ENCODE measurements around the gene NBDY. TPM values are rescaled to one million over a fixed set of nuclear protein-coding genes. Genes with fewer than 3 reads are reported as not detected.

Gene NBDY
- total RNA-seq, 1 donor from 2014 or later: 3.9 TPM

Other genes starting within 250 kb of the NBDY start
- gene UBQLN2, start 165.6 kb upstream of the NBDY start, total RNA-seq: 11.6 TPM